GM12892 (cell line): ENCODE data around the gene MYOG.

Source experiments
- POLR2A ChIP-seq: IDR thresholded peaks from 2 replicates; pipeline ENCODE4 v1.6.1; 2011; ENCODE audit warnings: low read depth, low read length, control low read depth
- POLR2AphosphoS5 ChIP-seq: IDR thresholded peaks from 2 replicates; pipeline ENCODE4 v1.6.1; 2011; ENCODE audit warnings: low read depth, low read length, control low read depth
- TAF1 ChIP-seq: IDR thresholded peaks from 2 replicates; pipeline ENCODE4 v1.6.1; 2011; ENCODE audit warnings: low read depth, mild to moderate bottlenecking, control low read depth, low read length, borderline replicate concordance

DNA sequence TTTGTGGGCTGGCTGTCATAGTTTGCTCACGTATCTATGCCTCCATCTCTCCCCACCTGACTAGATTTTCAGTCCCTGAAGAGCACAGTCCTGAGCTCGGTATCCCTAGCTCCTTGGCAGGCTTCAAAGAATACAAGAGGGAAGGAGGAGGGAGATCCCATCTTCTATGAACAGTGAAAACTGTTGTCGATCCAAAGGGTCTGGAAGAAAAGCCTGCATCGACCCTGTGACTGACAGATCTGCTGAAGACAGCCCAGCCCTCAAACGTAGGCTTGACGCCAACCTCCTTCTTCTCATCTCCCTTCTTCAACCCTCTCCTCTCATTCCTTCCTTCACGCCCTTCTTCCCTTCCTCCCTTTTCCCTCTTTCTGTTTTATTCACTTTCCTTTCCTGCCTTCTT is 28.4 kb upstream of the MYOG start:
- TF ChIP-seq POLR2A (no peak), POLR2AphosphoS5 (no peak), TAF1 (no peak)
